IMR-90 (cell line): ENCODE results near the gene FADS6. TPM values are rescaled to one million over a fixed set of nuclear protein-coding genes. Genes with fewer than 3 reads are reported as not detected.

Source experiments
- ATAC-seq: fragments of 200-7000 bp; cut with Tn5 transposase; 2 replicates; pipeline ENCODE4 v1.9.1; 2020; ENCODE audit warnings: low read depth, mild to moderate bottlenecking, moderate library complexity
- BruUV-seq: library from RNA; stranded (reverse); fragments of 400-500 nt; replicated peaks from 2 replicates; lab custom pipeline; 2021; lab: Mats Ljungman, UMichigan
- CTCF ChIA-PET: fragments of 300-600 bp; formaldehyde crosslinking; extraction: SDS; loops from one replicate; lab custom pipeline; 2021; ENCODE audit warnings: antibody characterized with exemption; lab: Yijun Ruan, JAX
- POLR2A ChIA-PET: fragments of 300-600 bp; sonication (Branson Sonifier 250); formaldehyde crosslinking; loops from one replicate; lab custom pipeline; 2022; ENCODE audit warnings: antibody characterized with exemption; ENCODE audit not compliant: unreplicated experiment; lab: Charles Lee
- DNase-seq: peaks from one replicate; pipeline ENCODE4 v3.0.0; 2013
- H2AFZ ChIP-seq: replicated peaks from 2 replicates; pipeline ENCODE3; 2013; ENCODE audit warnings: low read length, mild to moderate bottlenecking; ENCODE audit not compliant: poor library complexity
- H2AK5ac ChIP-seq: 2 replicates; pipeline ENCODE4 v1.6.1; 2013; ENCODE audit warnings: low read depth, low read length, inconsistent platforms
- H2AK9ac ChIP-seq: replicated peaks from 2 replicates; pipeline ENCODE3; 2013; ENCODE audit warnings: mild to moderate bottlenecking, low read depth, low read length, moderate library complexity; ENCODE audit not compliant: poor library complexity
- H2BK120ac ChIP-seq: 2 replicates; pipeline ENCODE4 v1.6.1; 2013; ENCODE audit warnings: low read depth, low read length, inconsistent platforms
- H2BK15ac ChIP-seq: 3 replicates; pipeline ENCODE4 v1.6.1; 2013; ENCODE audit warnings: low read depth, low read length, inconsistent platforms
- H2BK20ac ChIP-seq: 2 replicates; pipeline ENCODE4 v1.6.1; 2013; ENCODE audit warnings: low read depth, mild to moderate bottlenecking, inconsistent platforms, low read length, moderate library complexity
- H2BK5ac ChIP-seq: 2 replicates; pipeline ENCODE4 v1.6.1; 2013; ENCODE audit warnings: mild to moderate bottlenecking, low read depth, low read length, inconsistent platforms; ENCODE audit not compliant: poor library complexity, severe bottlenecking
- H3K14ac ChIP-seq: replicated peaks from 2 replicates; pipeline ENCODE4 v1.6.1; 2013; ENCODE audit warnings: low read depth, low read length, inconsistent platforms
- H3K18ac ChIP-seq: 2 replicates; pipeline ENCODE4 v1.6.1; 2013; ENCODE audit warnings: low read depth, low read length, control low read depth
- H3K23ac ChIP-seq: 2 replicates; pipeline ENCODE4 v1.6.1; 2013; ENCODE audit warnings: low read depth, low read length, inconsistent platforms
- H3K27ac ChIP-seq: 2 replicates; pipeline ENCODE4 v1.5.1; 2013; ENCODE audit warnings: mild to moderate bottlenecking, control low read depth, low read length; ENCODE audit not compliant: insufficient read depth
- H3K27me3 ChIP-seq: 2 replicates; pipeline ENCODE4 v1.6.1; 2013; ENCODE audit warnings: low read length; ENCODE audit not compliant: control insufficient read depth, insufficient read depth
- H3K36me3 ChIP-seq: 2 replicates; pipeline ENCODE4 v1.6.1; 2013; ENCODE audit warnings: low read length, mixed read lengths; ENCODE audit not compliant: control insufficient read depth, insufficient read depth
- H3K4ac ChIP-seq: 2 replicates; pipeline ENCODE4 v1.6.1; 2013; ENCODE audit warnings: low read depth, low read length, inconsistent platforms
- H3K4me1 ChIP-seq: 2 replicates; pipeline ENCODE4 v1.6.1; 2013; ENCODE audit warnings: low read length, mixed read lengths; ENCODE audit not compliant: control insufficient read depth, insufficient read depth
- H3K4me2 ChIP-seq: 2 replicates; pipeline ENCODE4 v1.6.1; 2013; ENCODE audit warnings: low read depth, mild to moderate bottlenecking, control low read depth, low read length, moderate library complexity
- H3K4me3 ChIP-seq: 2 replicates; pipeline ENCODE4 v1.5.1; 2013; ENCODE audit warnings: low read depth, mild to moderate bottlenecking, control low read depth, low read length, moderate library complexity; ENCODE audit not compliant: insufficient read depth
- H3K56ac ChIP-seq: 2 replicates; pipeline ENCODE4 v1.6.1; 2013; ENCODE audit warnings: low read length, inconsistent platforms; ENCODE audit not compliant: insufficient read depth; ENCODE audit errors: extremely low read depth
- H3K79me1 ChIP-seq, 2 experiments: 2 replicates each; pipeline ENCODE4 v1.6.1; 2013; ENCODE audit warnings: low read length in 2 of 2, inconsistent platforms in 1 of 2, low read depth in 1 of 2
- H3K9ac ChIP-seq: 2 replicates; pipeline ENCODE4 v1.6.1; 2013; ENCODE audit warnings: low read depth, low read length, control low read depth
- H3K9me1 ChIP-seq: 2 replicates; pipeline ENCODE4 v1.6.1; 2013; ENCODE audit warnings: low read length, inconsistent platforms; ENCODE audit not compliant: insufficient read depth
- H3K9me3 ChIP-seq: 2 replicates; pipeline ENCODE4 v1.6.1; 2013; ENCODE audit warnings: low read length; ENCODE audit not compliant: control insufficient read depth, insufficient read depth
- H4K20me1 ChIP-seq: 2 replicates; pipeline ENCODE4 v1.6.1; 2013; ENCODE audit warnings: low read length, inconsistent platforms; ENCODE audit not compliant: insufficient read depth
- H4K5ac ChIP-seq: 2 replicates; pipeline ENCODE4 v1.6.1; 2013; ENCODE audit warnings: mild to moderate bottlenecking, low read depth, low read length, control low read depth
- H4K8ac ChIP-seq, 2 experiments: 2 replicates each; pipeline ENCODE4 v1.6.1; 2013; ENCODE audit warnings: low read depth in 2 of 2, low read length in 2 of 2, control low read depth in 1 of 2, inconsistent platforms in 1 of 2
- H4K91ac ChIP-seq: 2 replicates; pipeline ENCODE4 v1.6.1; 2013; ENCODE audit warnings: low read depth, low read length, inconsistent platforms; ENCODE audit not compliant: insufficient read depth
- BHLHE40 ChIP-seq: fragments of 150-350 bp; IDR thresholded peaks from 2 replicates; pipeline ENCODE4 v1.6.1; 2016; ENCODE audit warnings: mild to moderate bottlenecking, low read depth, low read length
- CEBPB ChIP-seq: IDR thresholded peaks from 2 replicates; pipeline ENCODE4 v1.6.1; 2012; ENCODE audit warnings: low read depth, low read length, improper control_type of control experiment
- MAFK ChIP-seq: IDR thresholded peaks from 2 replicates; pipeline ENCODE4 v1.6.1; 2012; ENCODE audit warnings: low read depth, low read length, improper control_type of control experiment
- MAZ ChIP-seq: IDR thresholded peaks from 2 replicates; pipeline ENCODE4 v1.6.1; 2012; ENCODE audit warnings: low read depth, mild to moderate bottlenecking, low read length, improper control_type of control experiment, moderate library complexity, borderline replicate concordance
- MXI1 ChIP-seq: IDR thresholded peaks from 2 replicates; pipeline ENCODE4 v1.6.1; 2012; ENCODE audit warnings: low read depth, mild to moderate bottlenecking, low read length, moderate library complexity, borderline replicate concordance
- POLR2A ChIP-seq: IDR thresholded peaks from 2 replicates; pipeline ENCODE4 v1.6.1; 2012; ENCODE audit warnings: mild to moderate bottlenecking, low read depth, low read length
- RAD21 ChIP-seq: IDR thresholded peaks from 2 replicates; pipeline ENCODE4 v1.6.1; 2012; ENCODE audit warnings: low read length, improper control_type of control experiment
- WGBS, 2 experiments: methylation state at CpG; one replicate each; pipeline versions ENCODE4 v1.1.5 to v1.1.7; 2013; ENCODE audit warnings: missing lambda C conversion rate in 2 of 2; ENCODE audit not compliant: insufficient read length in 1 of 2; ENCODE audit errors: extremely low coverage in 2 of 2; 5-methylcytosine and 5-hydroxymethylcytosine counted together
- dilution Hi-C: fragments of 300-500 bp; cut with HindIII; formaldehyde crosslinking; loops from one replicate; pipeline ENCODE4 v1.14.3; 2018; ENCODE audit warnings: low sequenced_read_pairs; ENCODE audit not compliant: unreplicated experiment
- in situ Hi-C: fragments of 300-500 bp; cut with MboI; formaldehyde crosslinking; loops from 3 replicates; pipeline ENCODE4 v1.14.3; 2019; ENCODE audit warnings: low sequenced_read_pairs, inconsistent platforms, mixed read lengths
- intact Hi-C: fragments of 100-400 bp; cut with micrococcal nuclease; formaldehyde crosslinking; loops from 2 replicates; pipeline ENCODE4 v1.10.0; 2022
- polyA plus RNA-seq, 3 experiments: library from polyadenylated mRNA; depleted of rRNA; stranded (reverse); fragments of >200 nt; gene quantifications; 2 replicates each; pipeline ENCODE4 v1.2.3, GENCODE V29; 2012; ENCODE audit warnings: low replicate concordance in 1 of 3
- total RNA-seq: library from RNA; depleted of rRNA; stranded (reverse); fragments of >200 nt; gene quantifications from 2 replicates; pipeline ENCODE4 v1.2.3, GENCODE V29; 2012
- TF ChIP-seq, protein P1 (sequence below): conservative IDR thresholded peaks from 2 replicates; pipeline ENCODE4 v1.5.1; 2012; ENCODE audit warnings: mild to moderate bottlenecking, low read depth, low read length, improper control_type of control experiment

The FADS6 gene
- total and polyA plus RNA-seq, 2 of the 4 experiments (the other 2 are of a cell fraction), result not detected

DNA sequence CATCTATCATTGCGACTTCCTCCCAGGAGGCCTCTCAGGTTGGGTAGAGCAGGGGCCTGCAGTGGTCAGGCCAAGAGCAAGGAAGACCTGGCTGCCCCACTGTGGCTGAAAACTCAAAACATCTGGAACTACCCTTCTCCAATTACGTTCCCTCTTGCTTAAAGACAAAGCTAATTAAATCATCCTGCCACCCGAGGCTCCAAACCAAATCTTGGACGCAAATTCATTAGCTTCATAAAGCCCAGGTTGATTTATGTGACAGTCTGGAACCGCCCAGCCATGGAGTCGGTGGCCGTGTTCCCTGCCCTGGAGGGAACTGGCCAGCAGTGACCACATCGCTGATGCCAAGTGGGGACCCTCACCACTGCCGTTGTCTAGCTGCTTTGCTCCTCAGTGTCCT is 55.2 kb downstream of the FADS6 start:
- ChIA-PET POLR2A (no interaction called here), CTCF (no interaction called here)
- H2AK5ac ChIP-seq, result no peak overlapping the region
- H3K36me3 ChIP-seq, result peaks cover 7% of the 10 kb centered on the region
- H3K4me3 ChIP-seq, result no peak overlapping the region
- in situ Hi-C loops, result no loop called here
- no peak overlapping the region for H2BK20ac ChIP-seq
- H3K9me3 ChIP-seq, result no peaks in the 10 kb centered on the region
- DNase-seq, result no peak
- H3K9me1 ChIP-seq, result no peaks in the 10 kb centered on the region
- H4K8ac ChIP-seq, result no peak overlapping the region
- H3K4me2 ChIP-seq, result no peak overlapping the region
- H2BK120ac ChIP-seq, result no peak overlapping the region
- H2BK15ac ChIP-seq, result no peak overlapping the region
- H3K27ac ChIP-seq, result no peak overlapping the region
- H2AFZ ChIP-seq, result no peak overlapping the region
- H4K91ac ChIP-seq, result no peak overlapping the region
- peaks cover 12% of the 10 kb centered on the region for H3K4me1 ChIP-seq
- H3K4ac ChIP-seq, result no peak overlapping the region
- intact Hi-C loops, result no loop called here
- H3K56ac ChIP-seq, result no peak overlapping the region
- peaks cover under 1% of the 10 kb centered on the region; the same call in 1 of the 2 replicates for H3K27me3 ChIP-seq
- H3K18ac ChIP-seq, result no peak overlapping the region
- no peak overlapping the region for H3K14ac ChIP-seq
- ATAC-seq, result no peak
- BruUV-seq, result no TSS peak
- WGBS, 2 experiments, result 78% methylated on average over 4 of the region's 9 CpGs; no CpG with 5 or more reads in 1 of the 2 experiments
- no peaks in the 10 kb centered on the region; the same call in 1 of the 2 replicates for H4K20me1 ChIP-seq
- H2BK5ac ChIP-seq, result no peak overlapping the region
- no peak overlapping the region for H3K9ac ChIP-seq
- H3K79me1 ChIP-seq, result no peaks in the 10 kb centered on the region
- H4K5ac ChIP-seq, result no peak overlapping the region
- no peak for TF ChIP-seq MAZ
- no peak for TF ChIP-seq MXI1
- no peak for TF ChIP-seq CEBPB
- TF ChIP-seq, protein P1, sequence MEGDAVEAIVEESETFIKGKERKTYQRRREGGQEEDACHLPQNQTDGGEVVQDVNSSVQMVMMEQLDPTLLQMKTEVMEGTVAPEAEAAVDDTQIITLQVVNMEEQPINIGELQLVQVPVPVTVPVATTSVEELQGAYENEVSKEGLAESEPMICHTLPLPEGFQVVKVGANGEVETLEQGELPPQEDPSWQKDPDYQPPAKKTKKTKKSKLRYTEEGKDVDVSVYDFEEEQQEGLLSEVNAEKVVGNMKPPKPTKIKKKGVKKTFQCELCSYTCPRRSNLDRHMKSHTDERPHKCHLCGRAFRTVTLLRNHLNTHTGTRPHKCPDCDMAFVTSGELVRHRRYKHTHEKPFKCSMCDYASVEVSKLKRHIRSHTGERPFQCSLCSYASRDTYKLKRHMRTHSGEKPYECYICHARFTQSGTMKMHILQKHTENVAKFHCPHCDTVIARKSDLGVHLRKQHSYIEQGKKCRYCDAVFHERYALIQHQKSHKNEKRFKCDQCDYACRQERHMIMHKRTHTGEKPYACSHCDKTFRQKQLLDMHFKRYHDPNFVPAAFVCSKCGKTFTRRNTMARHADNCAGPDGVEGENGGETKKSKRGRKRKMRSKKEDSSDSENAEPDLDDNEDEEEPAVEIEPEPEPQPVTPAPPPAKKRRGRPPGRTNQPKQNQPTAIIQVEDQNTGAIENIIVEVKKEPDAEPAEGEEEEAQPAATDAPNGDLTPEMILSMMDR, result no peak
- no peak for TF ChIP-seq RAD21
- TF ChIP-seq MAFK, result no peak
- TF ChIP-seq BHLHE40, result no peak
- TF ChIP-seq POLR2A, result no peak
- dilution Hi-C loops, result no loop called here
- no peak overlapping the region for H3K23ac ChIP-seq
- H2AK9ac ChIP-seq, result no peak overlapping the region
